Esophagus muscularis mucosa (tissue), 4 donors: ENCODE results near the gene GRP.

Source experiments
- EP300 ChIP-seq: sonication (generic); formaldehyde crosslinking; IDR thresholded peaks from one replicate; pipeline ENCODE4 v1.6.1; 2017; ENCODE audit warnings: antibody characterized with exemption
- POLR2A ChIP-seq: fragments of 450-650 bp; IDR thresholded peaks from one replicate; pipeline ENCODE4 v1.6.1; 2017; ENCODE audit warnings: antibody characterized with exemption, moderate library complexity, mild to moderate bottlenecking, low read depth
- POLR2AphosphoS5 ChIP-seq, 2 donors: sonication (generic); formaldehyde crosslinking; IDR thresholded peaks; one replicate each; pipeline ENCODE4 v1.6.1; 2017; ENCODE audit warnings: antibody characterized with exemption in 2 of 2
- TF ChIP-seq, protein P1 (sequence below), 3 experiments: fragments of 200-600 bp in 2 of 3; fragments of 450-650 bp in 1 of 3; sonication (generic) in 2 of 3; IDR thresholded peaks; one replicate each; pipeline ENCODE4 v1.5.1; 2017 to 2019; ENCODE audit warnings: antibody characterized with exemption in 3 of 3, mild to moderate bottlenecking in 2 of 3, moderate library complexity in 1 of 3

DNA sequence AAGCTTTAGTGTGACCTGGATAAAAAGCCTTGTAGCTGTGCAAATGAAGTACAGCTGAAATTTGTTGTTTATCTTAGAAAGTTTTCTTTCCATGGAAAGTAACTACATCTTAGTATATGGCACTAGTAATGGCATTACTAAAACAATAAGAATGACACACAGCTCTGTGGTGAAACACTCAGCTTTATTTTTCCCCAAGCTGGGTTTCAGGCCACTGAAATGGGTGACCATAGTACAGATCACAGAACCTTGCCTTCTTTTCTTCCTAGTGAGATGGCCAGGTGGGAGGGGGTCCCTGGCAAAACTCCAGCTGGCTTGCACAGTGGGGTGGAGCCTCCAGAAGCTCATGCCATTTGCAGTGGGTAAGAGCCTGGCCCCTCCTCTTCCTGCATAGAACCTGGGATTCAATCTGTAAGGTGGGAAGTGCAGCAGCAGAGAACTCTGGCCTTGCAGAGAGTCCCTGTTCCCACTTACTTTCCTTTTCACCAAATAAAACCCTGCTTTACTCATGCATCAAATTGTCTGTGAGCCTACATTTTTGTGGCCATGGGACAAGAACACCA is 17.6 kb upstream of the GRP start:
- TF ChIP-seq, protein P1, sequence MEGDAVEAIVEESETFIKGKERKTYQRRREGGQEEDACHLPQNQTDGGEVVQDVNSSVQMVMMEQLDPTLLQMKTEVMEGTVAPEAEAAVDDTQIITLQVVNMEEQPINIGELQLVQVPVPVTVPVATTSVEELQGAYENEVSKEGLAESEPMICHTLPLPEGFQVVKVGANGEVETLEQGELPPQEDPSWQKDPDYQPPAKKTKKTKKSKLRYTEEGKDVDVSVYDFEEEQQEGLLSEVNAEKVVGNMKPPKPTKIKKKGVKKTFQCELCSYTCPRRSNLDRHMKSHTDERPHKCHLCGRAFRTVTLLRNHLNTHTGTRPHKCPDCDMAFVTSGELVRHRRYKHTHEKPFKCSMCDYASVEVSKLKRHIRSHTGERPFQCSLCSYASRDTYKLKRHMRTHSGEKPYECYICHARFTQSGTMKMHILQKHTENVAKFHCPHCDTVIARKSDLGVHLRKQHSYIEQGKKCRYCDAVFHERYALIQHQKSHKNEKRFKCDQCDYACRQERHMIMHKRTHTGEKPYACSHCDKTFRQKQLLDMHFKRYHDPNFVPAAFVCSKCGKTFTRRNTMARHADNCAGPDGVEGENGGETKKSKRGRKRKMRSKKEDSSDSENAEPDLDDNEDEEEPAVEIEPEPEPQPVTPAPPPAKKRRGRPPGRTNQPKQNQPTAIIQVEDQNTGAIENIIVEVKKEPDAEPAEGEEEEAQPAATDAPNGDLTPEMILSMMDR (IDR thresholded peaks at IDR 0.05) = no peak
- TF ChIP-seq POLR2A (no peak), POLR2AphosphoS5 (IDR thresholded peaks at IDR 0.05) (no peak), EP300 (no peak)
